Adrenal gland (tissue), 12 donors: Measurements from ENCODE around the gene MRPL21. TPM values are rescaled to one million over a fixed set of nuclear protein-coding genes. Genes with fewer than 3 reads are reported as not detected.
"Not testable (repeated sequence)": the region's sequence is repeated elsewhere in the genome, so short reads cannot be mapped to it uniquely, and the experiment has no call there.

Experiments used
- DNase-seq, 7 donors: peaks; one replicate each; pipeline ENCODE4 v3.0.0-alpha.2; 2019 to 2020
- H3K27ac ChIP-seq, 5 donors: fragments of 200-600 bp; sonication (generic) in 4 of 5; 1 replicate in 3 of 5; 2 replicates in 2 of 5; pipeline versions ENCODE4 v1.5.1 to v1.8.0; 2016 to 2020; ENCODE audit warnings: mild to moderate bottlenecking in 1 of 5
- H3K27me3 ChIP-seq: fragments of 200-600 bp; 2 replicates; pipeline ENCODE4 v1.8.0; 2021
- H3K36me3 ChIP-seq, 2 donors: fragments of 200-600 bp; replicated peaks in 1 of 2; 1 replicate in 1 of 2; 2 replicates in 1 of 2; pipeline versions ENCODE4 v1.5.1 to v1.8.0; 2018 to 2022
- H3K4me1 ChIP-seq, 2 donors: fragments of 200-600 bp; replicated peaks in 1 of 2; 1 replicate in 1 of 2; 2 replicates in 1 of 2; pipeline versions ENCODE4 v1.5.1 to v1.8.0; 2018 to 2021
- H3K4me3 ChIP-seq, 4 donors: fragments of 200-600 bp; sonication (generic) in 3 of 4; one replicate each; pipeline ENCODE4 v1.5.1; 2016 to 2018
- H3K9me3 ChIP-seq, 3 donors: fragments of 200-600 bp; sonication (generic) in 1 of 3; replicated peaks in 1 of 3; 1 replicate in 2 of 3; 2 replicates in 1 of 3; pipeline versions ENCODE4 v1.5.1 to v1.8.0; 2016 to 2021
- CTCF ChIP-seq, 6 experiments: fragments of 450-650 bp in 4 of 6; fragments of 200-600 bp in 2 of 6; sonication (generic) in 1 of 6; IDR thresholded peaks; 1 replicate in 5 of 6; 2 replicates in 1 of 6; pipeline versions ENCODE4 v1.5.1 to v1.8.0; 2016 to 2021; ENCODE audit warnings: antibody characterized with exemption in 6 of 6, mild to moderate bottlenecking in 2 of 6, moderate library complexity in 1 of 6
- POLR2A ChIP-seq, 2 donors: fragments of 450-650 bp; IDR thresholded peaks; one replicate each; pipeline ENCODE4 v1.6.1; 2017; ENCODE audit warnings: antibody characterized with exemption in 2 of 2, mild to moderate bottlenecking in 2 of 2, moderate library complexity in 1 of 2
- WGBS, 4 donors: extraction: QIAGEN DNeasy Blood & Tissue Kit in 2 of 4; methylation state at CpG; one replicate each; pipeline versions ENCODE4 v1.1.5 to v1.1.7; 2013 to 2017; 5-methylcytosine and 5-hydroxymethylcytosine counted together
- intact Hi-C, 2 donors: fragments of 100-400 bp; cut with DNase I; formaldehyde crosslinking; loops; one replicate each; pipeline versions ENCODE4 v1.14.1 to v1.15.0; 2022 to 2023
- polyA plus RNA-seq, 3 donors: library from polyadenylated mRNA; stranded (reverse); fragments of 200-250 nt in 2 of 3; fragments of 350-450 nt in 1 of 3; fragmentation: Illumina TruSeq in 1 of 3; extraction: RNeasy Lipid Tissue Mini Kit (QIAGEN cat#74804) in 1 of 3; gene quantifications; one replicate each; pipeline ENCODE4 v1.2.3, GENCODE V29; 2013 to 2014
- total RNA-seq, 9 donors: library from RNA; depleted of rRNA in 4 of 9; stranded (reverse); fragments of >200 nt in 4 of 9; fragments of 120-200 nt in 1 of 9; fragmentation: NEBNext Ultra II Directional in 1 of 9; extraction: Animal tissue kit (Norgen Biotek cat#: 25700) in 1 of 9; gene quantifications; one replicate each; pipeline versions ENCODE4 v1.1.0 to v1.2.4, GENCODE V29; 2013 to 2023
- donor health status: healthy with polysubstance abuse.
- donor health status: Bipolar disorder and iron deficiency.
- donor health status: DM: yes; HTN: yes; CAD: no.
- donor health status: DM: no; HTN: no; CAD: no.
- donor health status: DM: no; HTN: no; CAD: no.
- donor health status: DM: yes; HTN: yes; CAD: no.

MRPL21 gene
- total and polyA plus RNA-seq, 12 donors, result 31.1 to 77.8 (median 47.4) TPM

- TF ChIP-seq POLR2A (IDR thresholded peaks at IDR 0.05) (no peak), CTCF (IDR thresholded peaks at IDR 0.05) (no peak)
- Histone ChIP-seq H3K27me3 (no peaks in the 10 kb centered on the region), H3K9me3 (no peaks in the 10 kb centered on the region), H3K4me3 (no peak overlapping the region), H3K27ac (no peak overlapping the region), H3K36me3 (no peaks in the 10 kb centered on the region), H3K4me1 (peaks cover 5 to 21% of the 10 kb centered on the region in 2 donors)
- WGBS, 4 donors, result 88 to 92% (median 91%) methylated on average over 8 of the region's 8 CpGs
- intact Hi-C loops, result no loop called here
- no peak for DNase-seq
Measured at GRCh38 chr11:68857037-68857586, 46.5 kb downstream of the MRPL21 start.

DNA sequence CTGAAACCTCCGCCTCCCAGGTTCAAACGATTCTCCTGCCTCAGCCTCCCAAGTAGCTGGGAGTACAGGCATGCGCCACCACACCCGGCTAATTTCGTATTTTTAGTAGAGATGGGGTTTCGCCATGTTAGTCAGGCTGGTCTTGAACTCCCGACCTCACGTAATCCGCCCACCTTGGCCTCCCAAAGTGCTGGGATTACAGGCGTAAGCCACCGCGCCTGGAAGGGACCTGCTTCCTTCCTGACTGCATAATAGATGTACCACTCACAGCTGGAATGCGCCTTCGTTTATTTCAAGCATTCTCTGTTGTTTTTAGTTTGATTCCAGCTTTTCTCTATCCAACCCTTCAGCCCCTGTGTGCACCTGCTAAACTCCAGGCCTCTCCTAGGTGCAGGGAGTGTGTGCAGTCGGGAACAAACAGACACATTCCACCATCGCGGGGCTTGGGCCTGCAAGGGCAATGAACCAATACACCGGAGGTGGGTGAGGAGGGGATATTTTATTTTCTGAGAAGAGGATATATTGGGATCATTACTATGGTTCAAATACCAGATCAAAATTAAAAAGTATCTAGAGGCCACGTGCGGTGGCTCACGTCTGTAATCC, 47.1 kb downstream of the MRPL21 start:
- intact Hi-C loops, DNase-seq, H3K36me3 ChIP-seq, H3K27me3 ChIP-seq, H3K9me3 ChIP-seq, H3K27ac ChIP-seq, H3K4me3 ChIP-seq: not testable (repeated sequence)
- 90 to 95% (median 91%) methylated on average over 21 of the region's 21 CpGs for WGBS, 4 donors
- H3K4me1 ChIP-seq, result peaks cover 5 to 21% of the 10 kb centered on the region in 2 donors

DNA sequence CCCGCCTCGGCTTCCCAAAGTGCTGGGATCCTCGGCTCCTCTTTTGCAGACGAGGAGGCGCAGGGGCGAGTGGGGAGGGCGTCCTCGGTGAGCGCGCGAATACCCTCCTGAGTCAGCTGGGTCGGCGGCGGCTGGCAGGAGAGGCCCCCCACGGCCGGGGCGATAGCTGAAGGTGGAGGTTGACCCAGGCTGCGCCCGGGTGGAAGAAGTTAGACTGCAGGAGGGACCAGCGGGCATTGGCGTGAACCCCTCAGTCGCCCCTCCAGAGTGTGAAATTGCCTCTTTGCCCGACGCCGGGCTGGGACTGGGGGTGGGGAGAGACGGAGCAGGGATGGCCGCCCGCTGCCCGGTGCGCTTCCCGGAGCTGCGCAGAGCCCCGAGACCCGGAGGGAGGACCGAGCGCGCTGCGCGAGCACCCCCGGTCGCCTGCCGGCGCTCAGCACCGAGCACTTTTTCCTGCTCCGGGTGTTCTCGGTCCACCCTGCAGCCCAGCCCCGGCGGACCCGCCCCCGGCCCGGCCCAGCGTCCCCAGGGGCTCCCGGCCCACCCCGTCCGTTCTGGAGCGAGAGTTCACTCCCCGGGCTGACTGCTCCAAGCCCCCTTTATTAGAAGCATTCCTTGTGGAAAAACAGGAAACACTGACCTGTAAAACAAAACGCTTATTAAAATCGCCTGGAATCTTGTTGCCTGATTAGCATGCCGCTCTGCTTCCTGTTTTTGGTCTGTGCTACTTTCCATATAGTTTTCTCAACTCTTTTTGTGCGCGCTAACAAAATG, 48.2 kb downstream of the MRPL21 start:
- no peaks in the 10 kb centered on the region for H3K36me3 ChIP-seq
- H3K27me3 ChIP-seq, result no peaks in the 10 kb centered on the region
- H3K4me1 ChIP-seq, result peaks cover 5 to 21% of the 10 kb centered on the region in 2 donors
- WGBS, 4 donors, result 10 to 51% (median 22%) methylated on average over 12 to 62 of the region's 62 CpGs
- intact Hi-C loops, result no loop called here
- TF ChIP-seq CTCF (IDR thresholded peaks at IDR 0.05) (peak in 2 of 6 experiments; percentile 23 to 30), POLR2A (IDR thresholded peaks at IDR 0.05) (no peak)
- no peaks in the 10 kb centered on the region for H3K9me3 ChIP-seq
- H3K27ac ChIP-seq, result peak overlapping the region in 3 of 5 donors; percentile 49 to 75 (median 62)
- peak overlapping the region in 2 of 4 donors; percentile 19 to 64 for H3K4me3 ChIP-seq
- peak in 3 of 7 donors; percentile 39 to 61 (median 58) for DNase-seq

- H3K4me3 ChIP-seq, result peak overlapping the region in 1 of 4 donors; percentile 64
- H3K36me3 ChIP-seq, result no peaks in the 10 kb centered on the region
- H3K27ac ChIP-seq, result no peak overlapping the region
- WGBS, 4 donors, result 13 to 16% (median 14%) methylated on average over 35 to 42 of the region's 42 CpGs
- H3K9me3 ChIP-seq, result no peaks in the 10 kb centered on the region
- no peaks in the 10 kb centered on the region for H3K27me3 ChIP-seq
- intact Hi-C loops, result no loop called here
- H3K4me1 ChIP-seq, result peaks cover 5 to 21% of the 10 kb centered on the region in 2 donors
- no peak for TF ChIP-seq POLR2A (IDR thresholded peaks at IDR 0.05)
- TF ChIP-seq CTCF (IDR thresholded peaks at IDR 0.05), result no peak
- no peak for DNase-seq
Measured at GRCh38 chr11:68854273-68854958, 49.2 kb downstream of the MRPL21 start.
